MCF 10A (cell line): ENCODE results near the gene CALN1. TPM values are rescaled to one million over a fixed set of nuclear protein-coding genes. Genes with fewer than 3 reads are reported as not detected.
"Not testable (repeated sequence)": the region's sequence is repeated elsewhere in the genome, so short reads cannot be mapped to it uniquely, and the experiment has no call there.

Experiments
- BruUV-seq: library from RNA; stranded (reverse); fragments of 400-500 nt; replicated peaks from 2 replicates; lab custom pipeline; 2021; lab: Mats Ljungman, UMichigan
- CTCF ChIA-PET: fragments of 300-600 bp; sonication (Branson Sonifier 250); formaldehyde crosslinking; extraction: SDS; loops from one replicate; lab custom pipeline; 2021; ENCODE audit warnings: antibody characterized with exemption, inconsistent platforms; lab: Yijun Ruan, JAX
- POLR2A ChIA-PET: fragments of 300-600, 350-650 bp; sonication (Branson Sonifier 250); formaldehyde crosslinking; extraction: SDS; loops from one replicate; lab custom pipeline; 2020; ENCODE audit warnings: antibody characterized with exemption, inconsistent platforms; lab: Yijun Ruan, JAX
- DNase-seq: peaks from one replicate; pipeline ENCODE4 v3.0.0-alpha.2; 2018; ENCODE audit not compliant: unreplicated experiment
- H3K27ac Mint-ChIP-seq: one replicate; pipeline ENCODE4 v1.8.0; 2022; ENCODE audit warnings: mild to moderate bottlenecking, low read depth, mixed read lengths; ENCODE audit not compliant: unreplicated experiment
- H3K27me3 Mint-ChIP-seq: one replicate; pipeline ENCODE4 v1.8.0; 2022; ENCODE audit warnings: mixed read lengths; ENCODE audit not compliant: insufficient read depth, unreplicated experiment
- H3K36me3 Mint-ChIP-seq: one replicate; pipeline ENCODE4 v1.8.0; 2022; ENCODE audit warnings: mild to moderate bottlenecking, moderate library complexity, mixed read lengths; ENCODE audit not compliant: insufficient read depth, unreplicated experiment
- H3K4me1 Mint-ChIP-seq: one replicate; pipeline ENCODE4 v1.8.0; 2022; ENCODE audit warnings: mixed read lengths; ENCODE audit not compliant: insufficient read depth, unreplicated experiment
- H3K4me3 Mint-ChIP-seq: one replicate; pipeline ENCODE4 v1.8.0; 2022; ENCODE audit warnings: mild to moderate bottlenecking, moderate library complexity, mixed read lengths; ENCODE audit not compliant: unreplicated experiment
- H3K9me3 Mint-ChIP-seq: one replicate; pipeline ENCODE4 v1.8.0; 2022; ENCODE audit warnings: mixed read lengths; ENCODE audit not compliant: unreplicated experiment
- intact Hi-C: fragments of 100-400 bp; cut with micrococcal nuclease; formaldehyde crosslinking; loops from 2 replicates; pipeline ENCODE4 v1.14.1; 2022
- total RNA-seq: library from RNA; stranded (reverse); gene quantifications from 2 replicates; pipeline ENCODE4 v1.2.3, GENCODE V29; 2022
- TF ChIP-seq, protein P1 (sequence below): fragments of 200-600 bp; IDR thresholded peaks from one replicate; pipeline ENCODE4 v1.8.0; 2022; ENCODE audit warnings: antibody characterized with exemption, mild to moderate bottlenecking; ENCODE audit not compliant: unreplicated experiment

CALN1 gene
- total RNA-seq, 1 experiment from 2014 or later, result not detected

DNA sequence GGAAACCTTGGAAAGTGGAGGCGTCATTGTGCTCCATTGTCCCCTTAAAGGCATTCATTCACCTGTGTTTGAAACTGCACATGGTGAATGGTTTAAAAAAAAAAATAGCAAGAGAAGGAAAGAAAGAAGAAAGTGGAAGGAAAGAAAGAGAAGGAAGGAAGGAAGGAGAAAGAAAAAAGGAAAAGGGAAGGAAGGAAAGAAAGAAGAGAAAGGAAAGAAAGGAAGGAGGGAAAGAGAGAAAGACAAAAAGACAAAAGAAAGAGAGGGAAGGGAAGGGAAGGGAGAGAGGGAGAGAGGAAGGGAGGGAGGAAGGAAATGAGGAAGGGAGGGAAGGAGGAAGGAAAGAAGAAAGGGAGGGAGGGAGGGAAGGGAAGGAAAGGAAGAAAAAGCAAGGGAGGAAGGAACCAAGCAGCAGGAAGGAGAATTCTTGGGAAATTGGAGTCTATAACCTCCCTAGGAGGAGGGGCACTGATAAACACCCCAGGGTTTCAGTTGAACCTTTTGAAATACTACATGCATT lies 66.9 kb downstream of the CALN1 start:
- Mint-ChIP-seq H3K36me3 (no peaks in the 10 kb centered on the region), H3K9me3 (no peaks in the 10 kb centered on the region), H3K4me3 (no peak overlapping the region), H3K27me3 (peaks cover 12% of the 10 kb centered on the region), H3K4me1 (no peaks in the 10 kb centered on the region), H3K27ac (no peak overlapping the region)
- POLR2A ChIA-PET, result no interaction called here
- no peak for DNase-seq
- BruUV-seq, result no TSS peak
- intact Hi-C loops, result no loop called here
- CTCF ChIA-PET, result no interaction called here
- TF ChIP-seq, protein P1, sequence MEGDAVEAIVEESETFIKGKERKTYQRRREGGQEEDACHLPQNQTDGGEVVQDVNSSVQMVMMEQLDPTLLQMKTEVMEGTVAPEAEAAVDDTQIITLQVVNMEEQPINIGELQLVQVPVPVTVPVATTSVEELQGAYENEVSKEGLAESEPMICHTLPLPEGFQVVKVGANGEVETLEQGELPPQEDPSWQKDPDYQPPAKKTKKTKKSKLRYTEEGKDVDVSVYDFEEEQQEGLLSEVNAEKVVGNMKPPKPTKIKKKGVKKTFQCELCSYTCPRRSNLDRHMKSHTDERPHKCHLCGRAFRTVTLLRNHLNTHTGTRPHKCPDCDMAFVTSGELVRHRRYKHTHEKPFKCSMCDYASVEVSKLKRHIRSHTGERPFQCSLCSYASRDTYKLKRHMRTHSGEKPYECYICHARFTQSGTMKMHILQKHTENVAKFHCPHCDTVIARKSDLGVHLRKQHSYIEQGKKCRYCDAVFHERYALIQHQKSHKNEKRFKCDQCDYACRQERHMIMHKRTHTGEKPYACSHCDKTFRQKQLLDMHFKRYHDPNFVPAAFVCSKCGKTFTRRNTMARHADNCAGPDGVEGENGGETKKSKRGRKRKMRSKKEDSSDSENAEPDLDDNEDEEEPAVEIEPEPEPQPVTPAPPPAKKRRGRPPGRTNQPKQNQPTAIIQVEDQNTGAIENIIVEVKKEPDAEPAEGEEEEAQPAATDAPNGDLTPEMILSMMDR, result no peak

DNA sequence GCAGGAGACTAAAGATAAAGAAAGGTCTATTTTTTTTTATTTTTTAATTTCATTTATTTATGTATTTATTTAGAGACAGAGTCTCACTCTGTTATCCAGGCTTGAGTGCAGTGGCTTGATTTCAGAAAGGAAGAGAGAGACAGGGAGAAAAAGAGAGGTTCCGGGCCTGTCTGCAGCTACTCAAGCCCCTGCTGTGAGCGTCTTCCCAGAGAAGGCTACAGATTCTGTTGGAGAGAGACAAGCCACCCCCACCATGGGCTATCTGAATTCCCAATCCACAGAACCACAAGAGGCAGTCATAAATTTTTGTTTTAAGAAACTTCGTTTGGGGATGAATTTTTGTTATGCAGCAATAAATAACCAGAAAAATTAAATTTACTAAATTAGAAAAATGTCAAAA lies 68.1 kb downstream of the CALN1 start:
- DNase-seq, result no peak
- ChIA-PET CTCF (interaction anchor here (0.7 to 0.9 kb wide), 2 partner anchors 9 to 254 kb away, joined by 3 read pairs; no protein-coding TSS in a partner anchor), POLR2A (interaction anchor here (0.7 kb wide), 1 partner anchor 263 kb away, joined by 3 read pairs; no protein-coding TSS in a partner anchor)
- Mint-ChIP-seq H3K9me3 (peaks cover 7% of the 10 kb centered on the region), H3K4me1 (no peaks in the 10 kb centered on the region), H3K27ac (no peak overlapping the region), H3K27me3 (peaks cover 12% of the 10 kb centered on the region), H3K4me3 (no peak overlapping the region), H3K36me3 (no peaks in the 10 kb centered on the region)
- TF ChIP-seq, protein P1, result no peak
- BruUV-seq, result no TSS peak
- intact Hi-C loops, result no loop called here

DNA sequence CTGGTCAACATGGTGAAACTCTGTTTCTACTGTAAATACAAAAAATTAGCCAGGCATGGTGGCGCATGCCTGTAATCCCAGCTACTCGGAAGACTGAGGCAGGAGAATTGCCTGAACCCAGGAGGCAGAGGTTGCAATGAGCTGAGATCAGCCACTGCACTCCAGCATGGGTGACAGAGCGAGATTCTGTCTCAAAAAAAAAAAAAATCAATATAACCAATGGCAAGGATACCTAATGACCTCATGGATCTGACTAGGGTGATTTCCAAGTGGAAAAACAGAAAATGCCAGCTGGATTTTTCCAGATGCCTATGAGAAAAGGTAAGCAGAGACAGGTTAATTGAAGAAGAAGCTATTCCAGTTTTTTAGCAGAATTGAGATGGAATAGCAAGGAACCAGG lies 68.8 kb downstream of the CALN1 start:
- H3K36me3 Mint-ChIP-seq, intact Hi-C loops, H3K4me3 Mint-ChIP-seq, BruUV-seq, H3K4me1 Mint-ChIP-seq, H3K27ac Mint-ChIP-seq, DNase-seq, H3K9me3 Mint-ChIP-seq: not testable (repeated sequence)
- CTCF ChIA-PET, result interaction anchor here (0.7 to 0.9 kb wide), 2 partner anchors 9 to 255 kb away, joined by 3 read pairs; no protein-coding TSS in a partner anchor
- H3K27me3 Mint-ChIP-seq, result peaks cover 12% of the 10 kb centered on the region
- POLR2A ChIA-PET, result interaction anchor here (0.7 kb wide), 1 partner anchor 262 kb away, joined by 3 read pairs; no protein-coding TSS in a partner anchor

DNA sequence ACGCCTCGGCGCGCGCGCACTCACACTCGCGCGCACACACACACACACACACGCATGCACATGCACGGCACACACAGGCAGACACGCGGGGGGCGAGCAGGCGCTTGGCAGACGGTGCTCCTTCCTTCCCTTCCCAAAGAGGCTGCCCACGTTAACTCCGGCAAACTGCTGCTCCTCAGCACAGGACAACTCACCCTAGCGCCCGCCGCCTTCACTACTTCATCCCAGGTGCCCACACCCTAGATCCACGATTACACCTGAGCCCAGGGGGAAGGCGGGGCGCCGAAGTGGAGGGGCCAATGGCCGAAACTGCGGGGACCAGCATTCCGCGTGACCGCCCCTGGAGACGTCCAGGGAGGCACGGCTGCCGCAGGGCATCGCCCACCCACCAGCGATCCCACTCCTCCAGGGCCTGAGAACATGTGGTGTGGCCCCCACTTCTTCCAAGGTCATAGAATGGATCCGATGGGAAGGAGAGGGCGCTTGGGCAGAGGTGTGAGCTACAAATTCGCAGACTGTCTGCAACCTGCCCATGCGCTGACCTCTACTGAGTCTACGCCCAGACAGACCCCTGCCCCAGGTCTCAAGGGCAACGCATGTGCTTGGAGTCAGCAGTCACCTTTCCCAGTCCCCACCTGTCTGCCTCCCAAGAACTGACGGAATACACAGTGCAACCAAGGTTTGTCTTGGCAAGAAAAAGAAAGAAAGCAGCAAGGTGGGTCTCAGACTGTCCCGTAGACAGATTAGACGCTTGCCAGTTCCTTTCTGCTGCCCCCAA lies 74.6 kb downstream of the CALN1 start:
- intact Hi-C loops, result no loop called here
- H3K4me3 Mint-ChIP-seq, result no peak overlapping the region
- ChIA-PET POLR2A (no interaction called here), CTCF (no interaction called here)
- no peak overlapping the region for H3K27ac Mint-ChIP-seq
- H3K36me3 Mint-ChIP-seq, result no peaks in the 10 kb centered on the region
- peaks cover 13% of the 10 kb centered on the region for H3K27me3 Mint-ChIP-seq
- H3K4me1 Mint-ChIP-seq, result peaks cover 8% of the 10 kb centered on the region
- TF ChIP-seq, protein P1, result no peak
- BruUV-seq, result no TSS peak
- H3K9me3 Mint-ChIP-seq, result peaks cover 12% of the 10 kb centered on the region
- no peak for DNase-seq
